ENCODE results near the gene CD200R1L.

The CD200R1L gene

GRCh38 chr3:112846764-112847163 lies at the start of gene CD200R1L:
CD200R1L (minus strand) TSS chr3:112846864; CDS start chr3:112829367, 17,497 bp downstream.
- Mint-ChIP-seq H3K4me3 (peak within 1 kb of the TSS; percentile 46), H3K4me1 (ENCODE audit: low read depth) (peaks cover 24% of the 10 kb centered on the region), H3K36me3 (peaks cover 18% of the 10 kb centered on the region), H3K27ac (peak within 1 kb of the TSS; percentile 64), H3K27me3 (no peaks in the 10 kb centered on the region), H3K9me3 (ENCODE audit: low read depth) (peaks cover 19% of the 10 kb centered on the region)

GRCh38 chr3:112894258-112894657 lies 47.6 kb upstream of the CD200R1L start:
- no peaks in the 10 kb centered on the region for H3K4me1 Mint-ChIP-seq (ENCODE audit: low read depth)
- no peak overlapping the region for H3K27ac Mint-ChIP-seq
- no peaks in the 10 kb centered on the region for H3K9me3 Mint-ChIP-seq (ENCODE audit: low read depth)
- peaks cover 6% of the 10 kb centered on the region for H3K36me3 Mint-ChIP-seq
- H3K4me3 Mint-ChIP-seq, result no peak overlapping the region
- H3K27me3 Mint-ChIP-seq, result peaks cover 2% of the 10 kb centered on the region

- no peak overlapping the region for H3K27ac Mint-ChIP-seq
- no peaks in the 10 kb centered on the region for H3K9me3 Mint-ChIP-seq (ENCODE audit: low read depth)
- H3K36me3 Mint-ChIP-seq, result peaks cover 4% of the 10 kb centered on the region
- H3K4me1 Mint-ChIP-seq (ENCODE audit: low read depth), result no peaks in the 10 kb centered on the region
- H3K4me3 Mint-ChIP-seq, result no peak overlapping the region
- peaks cover 4% of the 10 kb centered on the region for H3K27me3 Mint-ChIP-seq
These were observed 42.7 kb upstream of the CD200R1L start for GRCh38 chr3:112889357-112889756.

- no peak overlapping the region for H3K4me3 Mint-ChIP-seq
- peaks cover 4% of the 10 kb centered on the region for H3K36me3 Mint-ChIP-seq
- no peaks in the 10 kb centered on the region for H3K9me3 Mint-ChIP-seq (ENCODE audit: low read depth)
- no peaks in the 10 kb centered on the region for H3K4me1 Mint-ChIP-seq (ENCODE audit: low read depth)
- H3K27me3 Mint-ChIP-seq, result peaks cover 4% of the 10 kb centered on the region
- no peak overlapping the region for H3K27ac Mint-ChIP-seq
These were observed 41.9 kb upstream of the CD200R1L start for GRCh38 chr3:112888381-112889085.

- Mint-ChIP-seq H3K36me3 (peaks cover under 1% of the 10 kb centered on the region), H3K9me3 (ENCODE audit: low read depth) (no peaks in the 10 kb centered on the region), H3K27me3 (peaks cover 2% of the 10 kb centered on the region), H3K27ac (no peak overlapping the region), H3K4me1 (ENCODE audit: low read depth) (no peaks in the 10 kb centered on the region), H3K4me3 (no peak overlapping the region)
These were observed 38.1 kb upstream of the CD200R1L start for GRCh38 chr3:112884678-112885290.

- Mint-ChIP-seq H3K4me1 (ENCODE audit: low read depth) (no peaks in the 10 kb centered on the region), H3K27ac (no peak overlapping the region), H3K4me3 (no peak overlapping the region)
These were observed 35.2 kb upstream of the CD200R1L start for GRCh38 chr3:112881891-112882290.

GRCh38 chr3:112875561-112875960 lies 28.9 kb upstream of the CD200R1L start:
- Mint-ChIP-seq H3K4me3 (no peak overlapping the region), H3K9me3 (ENCODE audit: low read depth) (peaks cover 9% of the 10 kb centered on the region), H3K36me3 (peaks cover 12% of the 10 kb centered on the region), H3K27me3 (no peaks in the 10 kb centered on the region), H3K27ac (no peak overlapping the region), H3K4me1 (ENCODE audit: low read depth) (no peaks in the 10 kb centered on the region)

More at GRCh38 chr3:112881891-112882290, 35.2 kb upstream of the CD200R1L start:
- no peaks in the 10 kb centered on the region for H3K27me3 Mint-ChIP-seq
- H3K36me3 Mint-ChIP-seq, result peaks cover 4% of the 10 kb centered on the region
- no peaks in the 10 kb centered on the region for H3K9me3 Mint-ChIP-seq (ENCODE audit: low read depth)

DNA sequence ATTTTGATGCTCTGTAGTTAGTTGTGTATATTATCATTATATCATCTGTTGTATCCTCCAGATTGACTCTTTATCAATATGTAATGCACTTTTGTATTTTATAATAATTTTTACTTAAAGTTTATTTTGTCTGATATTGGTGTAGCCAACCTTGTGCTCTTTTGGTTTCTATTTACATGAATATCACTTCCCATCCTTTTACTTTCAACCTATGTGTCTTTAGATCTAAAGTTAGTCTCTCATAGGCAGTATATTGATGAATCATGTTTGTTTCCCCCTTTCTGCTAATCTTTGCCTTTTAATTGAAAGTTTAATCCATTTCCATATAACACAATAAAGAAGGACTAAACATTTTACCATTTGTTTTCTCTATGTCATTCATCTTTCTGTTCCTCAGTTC lies 28.1 kb upstream of the CD200R1L start:
- H3K4me1 Mint-ChIP-seq (ENCODE audit: low read depth), result no peaks in the 10 kb centered on the region
- H3K27me3 Mint-ChIP-seq, result no peaks in the 10 kb centered on the region
- H3K27ac Mint-ChIP-seq, result no peak overlapping the region
- peaks cover 16% of the 10 kb centered on the region for H3K9me3 Mint-ChIP-seq (ENCODE audit: low read depth)
- peaks cover 17% of the 10 kb centered on the region for H3K36me3 Mint-ChIP-seq
- no peak overlapping the region for H3K4me3 Mint-ChIP-seq

GRCh38 chr3:112873632-112874031 lies 27.0 kb upstream of the CD200R1L start:
- peaks cover 1% of the 10 kb centered on the region for H3K27me3 Mint-ChIP-seq
- H3K36me3 Mint-ChIP-seq, result peaks cover 17% of the 10 kb centered on the region
- no peak overlapping the region for H3K4me3 Mint-ChIP-seq
- no peak overlapping the region for H3K27ac Mint-ChIP-seq
- H3K4me1 Mint-ChIP-seq (ENCODE audit: low read depth), result no peaks in the 10 kb centered on the region
- peaks cover 20% of the 10 kb centered on the region for H3K9me3 Mint-ChIP-seq (ENCODE audit: low read depth)

- Mint-ChIP-seq H3K36me3 (peaks cover 16% of the 10 kb centered on the region), H3K27ac (no peak overlapping the region), H3K4me3 (no peak overlapping the region)
These were observed 25.1 kb upstream of the CD200R1L start for GRCh38 chr3:112871735-112872134.

DNA sequence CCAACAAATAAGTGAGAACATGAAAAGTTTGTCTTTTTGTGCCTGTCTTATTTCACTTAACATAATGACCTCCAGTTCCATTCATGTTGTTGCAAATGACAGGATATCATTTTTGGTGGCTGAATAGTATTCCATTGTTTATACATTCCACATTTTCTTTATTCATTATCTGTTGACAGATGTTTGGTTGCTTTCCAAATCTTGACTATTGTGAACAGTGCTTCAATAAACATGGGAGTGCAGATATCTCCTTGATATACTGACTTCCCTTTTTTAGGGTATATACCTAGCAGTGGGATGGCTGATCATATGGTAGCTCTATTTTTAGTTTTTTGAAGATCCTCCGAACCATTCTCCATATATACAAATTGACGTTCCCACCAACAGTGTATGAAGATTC lies 19.1 kb upstream of the CD200R1L start:
- H3K9me3 Mint-ChIP-seq (ENCODE audit: low read depth), result peaks cover 24% of the 10 kb centered on the region
- H3K36me3 Mint-ChIP-seq, result peaks cover 13% of the 10 kb centered on the region
- peaks cover 1% of the 10 kb centered on the region for H3K4me1 Mint-ChIP-seq (ENCODE audit: low read depth)
- H3K4me3 Mint-ChIP-seq, result no peak overlapping the region
- peaks cover 1% of the 10 kb centered on the region for H3K27me3 Mint-ChIP-seq
- no peak overlapping the region for H3K27ac Mint-ChIP-seq

More at GRCh38 chr3:112871735-112872134, 25.1 kb upstream of the CD200R1L start:
- Mint-ChIP-seq H3K4me1 (ENCODE audit: low read depth) (no peaks in the 10 kb centered on the region), H3K9me3 (ENCODE audit: low read depth) (peaks cover 24% of the 10 kb centered on the region), H3K27me3 (peaks cover 1% of the 10 kb centered on the region)

DNA sequence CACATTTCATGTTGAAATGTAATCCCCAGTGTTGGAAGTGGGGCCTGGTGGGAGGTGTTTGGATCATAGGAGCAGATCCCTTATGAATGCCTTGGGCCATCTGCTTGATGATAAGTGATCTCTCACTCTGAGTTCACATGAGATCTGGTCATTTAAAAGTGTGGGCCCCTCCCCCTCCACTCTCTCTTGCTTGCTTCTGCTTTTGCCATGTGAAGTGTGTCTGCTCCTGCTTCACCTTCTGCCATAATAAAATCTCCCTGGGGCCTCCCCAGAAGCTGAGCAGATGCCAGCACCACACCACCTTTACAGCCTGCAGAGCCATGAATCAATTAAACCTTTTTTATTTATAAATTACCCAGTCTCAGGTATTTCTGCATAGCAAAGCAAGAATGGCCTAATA lies 14.2 kb upstream of the CD200R1L start:
- no peaks in the 10 kb centered on the region for H3K27me3 Mint-ChIP-seq
- H3K36me3 Mint-ChIP-seq, result peaks cover 5% of the 10 kb centered on the region
- no peak overlapping the region for H3K27ac Mint-ChIP-seq
- peaks cover 24% of the 10 kb centered on the region for H3K4me1 Mint-ChIP-seq (ENCODE audit: low read depth)
- H3K4me3 Mint-ChIP-seq, result no peak overlapping the region
- H3K9me3 Mint-ChIP-seq (ENCODE audit: low read depth), result peaks cover 10% of the 10 kb centered on the region

DNA sequence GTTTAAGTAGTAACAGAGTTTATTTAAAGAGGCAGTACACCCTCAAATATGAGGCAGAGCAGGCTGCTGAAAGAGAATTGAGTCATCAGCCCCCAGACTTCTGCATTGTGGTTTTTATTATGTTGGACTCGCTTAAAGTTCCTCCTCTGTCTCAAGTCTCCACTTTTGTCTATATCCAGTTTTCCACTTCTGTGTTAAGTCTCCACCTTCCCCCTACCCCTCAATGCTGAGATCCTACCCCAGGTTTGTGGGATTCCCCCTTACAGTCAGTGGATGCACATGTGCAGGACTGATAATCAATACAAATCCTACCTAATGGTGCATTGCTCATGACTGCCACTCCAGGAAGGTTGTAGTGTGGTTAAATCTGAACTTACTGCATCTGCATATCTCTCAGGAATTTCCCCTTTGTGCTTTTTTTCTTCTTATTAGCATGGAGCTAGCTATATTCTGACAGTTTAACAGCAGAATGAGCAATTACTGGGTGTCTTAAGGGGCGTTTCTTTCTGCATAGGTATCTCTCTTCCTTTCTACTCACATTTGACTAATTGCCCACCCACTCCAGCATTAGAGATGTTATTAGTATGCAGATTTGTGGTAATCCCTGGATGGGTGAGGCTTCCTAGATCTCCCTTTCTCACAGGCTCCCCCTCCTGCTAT lies 11.9 kb upstream of the CD200R1L start:
- Mint-ChIP-seq H3K27me3 (no peaks in the 10 kb centered on the region), H3K9me3 (ENCODE audit: low read depth) (peaks cover 6% of the 10 kb centered on the region), H3K27ac (peak overlapping the region; percentile 85), H3K4me1 (ENCODE audit: low read depth) (peaks cover 24% of the 10 kb centered on the region), H3K4me3 (peak overlapping the region; percentile 40), H3K36me3 (peaks cover 4% of the 10 kb centered on the region)

DNA sequence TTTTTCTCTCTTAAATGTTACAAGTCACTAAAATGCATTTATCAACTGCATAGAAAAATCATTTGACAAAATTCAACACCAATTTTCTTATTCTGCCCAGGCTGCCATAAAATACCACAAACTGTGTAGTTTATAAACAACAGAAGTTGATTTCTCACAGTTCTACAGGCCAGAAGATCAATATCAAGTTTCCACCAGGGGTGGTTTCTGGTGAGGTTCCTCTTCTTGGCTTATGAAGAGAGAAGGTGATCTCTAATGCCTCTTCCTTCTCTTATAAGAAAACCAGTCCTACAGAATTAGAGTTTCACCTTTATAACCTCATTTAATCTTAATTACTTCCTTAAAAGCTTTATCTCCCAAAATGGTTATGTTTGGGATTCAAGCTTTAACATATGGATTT lies 10.9 kb upstream of the CD200R1L start:
- H3K36me3 Mint-ChIP-seq, result peaks cover 3% of the 10 kb centered on the region
- H3K4me1 Mint-ChIP-seq (ENCODE audit: low read depth), result peaks cover 23% of the 10 kb centered on the region
- no peaks in the 10 kb centered on the region for H3K27me3 Mint-ChIP-seq
- no peak overlapping the region for H3K27ac Mint-ChIP-seq
- H3K4me3 Mint-ChIP-seq, result peak overlapping the region; percentile 0
- peaks cover 7% of the 10 kb centered on the region for H3K9me3 Mint-ChIP-seq (ENCODE audit: low read depth)

GRCh38 chr3:112856537-112856936 lies 9.9 kb upstream of the CD200R1L start:
- no peak overlapping the region for H3K27ac Mint-ChIP-seq
- H3K36me3 Mint-ChIP-seq, result peaks cover 8% of the 10 kb centered on the region
- H3K4me3 Mint-ChIP-seq, result no peak overlapping the region

More at GRCh38 chr3:112856537-112856936, 9.9 kb upstream of the CD200R1L start:
- Mint-ChIP-seq H3K9me3 (ENCODE audit: low read depth) (peaks cover 17% of the 10 kb centered on the region), H3K27me3 (no peaks in the 10 kb centered on the region), H3K4me1 (ENCODE audit: low read depth) (peaks cover 23% of the 10 kb centered on the region)

Data from activated naive CD8-positive, alpha-beta T cell (primary cell).